Measurements from ENCODE around the gene AIF1L. TPM values are rescaled to one million over a fixed set of nuclear protein-coding genes. Genes with fewer than 3 reads are reported as not detected.
A peak's percentile ranks its signal among the peaks of the same experiment; 100 is the strongest.

Gene AIF1L
- total and polyA plus RNA-seq, 7 donors, result 2.4 to 11.6 (median 3.2) TPM

DNA sequence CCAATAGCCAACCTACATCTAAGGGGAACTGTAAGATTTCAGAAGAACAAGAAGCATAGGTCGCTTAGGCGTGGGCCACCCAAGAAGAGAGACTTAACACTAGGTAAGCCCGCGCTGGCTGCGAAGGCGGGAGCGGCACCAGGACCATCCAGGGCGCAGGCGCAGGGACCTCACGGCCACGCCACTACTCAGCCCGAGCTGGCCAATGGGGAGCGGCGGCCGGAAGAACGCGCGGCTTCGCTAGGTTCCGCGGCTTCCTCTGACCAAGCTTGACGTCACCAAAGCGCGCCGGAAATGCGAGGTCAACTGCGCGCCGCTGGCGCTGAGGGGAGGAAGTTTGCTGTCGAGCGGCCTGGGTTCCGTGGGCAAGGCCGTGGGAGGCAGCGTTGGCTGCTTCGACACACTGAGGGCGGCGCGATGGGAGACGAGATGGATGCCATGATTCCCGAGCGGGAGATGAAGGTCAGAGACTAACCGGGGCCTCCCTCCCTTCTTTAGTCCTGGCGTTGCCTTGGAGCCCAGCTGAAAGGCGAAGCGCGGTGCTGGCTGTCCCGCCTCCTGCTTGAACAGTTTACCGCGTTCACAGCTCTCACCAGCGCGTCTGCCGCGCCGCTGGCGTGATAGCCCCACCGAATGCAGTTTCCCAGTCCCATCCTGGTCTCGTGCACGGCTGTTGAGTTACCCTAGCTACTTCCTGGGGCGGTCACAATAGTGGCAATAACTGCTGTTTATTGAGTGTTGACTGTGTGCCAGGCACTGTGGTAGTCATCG, 29.1 kb downstream of the AIF1L start, which contains the start of gene NUP214:
Gene NUP214 (plus strand): TSS at position 299 of the 771 bp plus-strand sequence. CDS start 119 bp downstream, at position 418.
- Histone ChIP-seq H3K27me3 (no peaks in the 10 kb centered on the region), H3K4me1 (peaks cover 0 to 22% (median 19%) of the 10 kb centered on the region in 4 donors), H3K36me3 (peaks cover 3 to 33% (median 29%) of the 10 kb centered on the region in 4 donors), H3K4me3 (peak within 1 kb of the TSS; percentile 75 to 83 (median 78)), H3K27ac (peak within 1 kb of the TSS; percentile 82 to 91 (median 86)), H3K9me3 (no peaks in the 10 kb centered on the region)
- peak; percentile 65 to 76 for TF ChIP-seq POLR2A (IDR thresholded peaks at IDR 0.05)
- TF ChIP-seq, protein P1, sequence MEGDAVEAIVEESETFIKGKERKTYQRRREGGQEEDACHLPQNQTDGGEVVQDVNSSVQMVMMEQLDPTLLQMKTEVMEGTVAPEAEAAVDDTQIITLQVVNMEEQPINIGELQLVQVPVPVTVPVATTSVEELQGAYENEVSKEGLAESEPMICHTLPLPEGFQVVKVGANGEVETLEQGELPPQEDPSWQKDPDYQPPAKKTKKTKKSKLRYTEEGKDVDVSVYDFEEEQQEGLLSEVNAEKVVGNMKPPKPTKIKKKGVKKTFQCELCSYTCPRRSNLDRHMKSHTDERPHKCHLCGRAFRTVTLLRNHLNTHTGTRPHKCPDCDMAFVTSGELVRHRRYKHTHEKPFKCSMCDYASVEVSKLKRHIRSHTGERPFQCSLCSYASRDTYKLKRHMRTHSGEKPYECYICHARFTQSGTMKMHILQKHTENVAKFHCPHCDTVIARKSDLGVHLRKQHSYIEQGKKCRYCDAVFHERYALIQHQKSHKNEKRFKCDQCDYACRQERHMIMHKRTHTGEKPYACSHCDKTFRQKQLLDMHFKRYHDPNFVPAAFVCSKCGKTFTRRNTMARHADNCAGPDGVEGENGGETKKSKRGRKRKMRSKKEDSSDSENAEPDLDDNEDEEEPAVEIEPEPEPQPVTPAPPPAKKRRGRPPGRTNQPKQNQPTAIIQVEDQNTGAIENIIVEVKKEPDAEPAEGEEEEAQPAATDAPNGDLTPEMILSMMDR (IDR thresholded peaks at IDR 0.05), result no peak
- peak; percentile 92 to 98 (median 98) for TF ChIP-seq POLR2AphosphoS5 (IDR thresholded peaks at IDR 0.05)
- TF ChIP-seq EP300 (IDR thresholded peaks at IDR 0.05), result peak in 1 of 4 donors; percentile 73
- DNase-seq, result peak; percentile 99
- intact Hi-C loops (cut with DNase I), result no loop called here
- 0% methylated on average over 61 of the region's 61 CpGs for WGBS, 2 donors

DNA sequence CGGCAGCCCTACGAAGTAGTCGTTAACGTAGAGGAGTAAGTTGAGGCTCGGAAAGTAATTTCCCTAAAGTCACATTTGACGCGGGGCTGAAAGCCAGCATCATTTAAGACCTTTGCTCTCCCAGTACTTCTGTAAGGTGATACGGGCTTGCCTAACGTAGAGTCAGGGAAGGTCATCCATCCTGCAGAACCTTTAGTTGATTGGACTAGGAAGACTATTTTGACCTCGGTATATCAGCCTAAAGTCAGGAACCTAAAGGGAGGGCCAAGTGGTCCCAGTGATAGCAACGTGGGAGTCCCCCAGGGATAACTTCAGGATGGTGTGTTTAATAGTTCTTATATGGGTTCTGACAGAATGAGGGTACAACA, 29.7 kb downstream of the AIF1L start:
- Histone ChIP-seq H3K27ac (peak overlapping the region; percentile 82 to 91 (median 86)), H3K36me3 (peaks cover 3 to 39% (median 33%) of the 10 kb centered on the region in 4 donors), H3K27me3 (no peaks in the 10 kb centered on the region), H3K4me3 (peak overlapping the region; percentile 75 to 83 (median 78)), H3K4me1 (peaks cover 0 to 22% (median 19%) of the 10 kb centered on the region in 4 donors), H3K9me3 (no peaks in the 10 kb centered on the region)
- 0 to 1% methylated on average over 11 of the region's 11 CpGs for WGBS, 2 donors
- TF ChIP-seq, protein P1 (IDR thresholded peaks at IDR 0.05), result no peak
- TF ChIP-seq EP300 (IDR thresholded peaks at IDR 0.05) (no peak), POLR2AphosphoS5 (IDR thresholded peaks at IDR 0.05) (no peak), POLR2A (IDR thresholded peaks at IDR 0.05) (no peak)
- intact Hi-C loops (cut with DNase I), result no loop called here
- no peak for DNase-seq

DNA sequence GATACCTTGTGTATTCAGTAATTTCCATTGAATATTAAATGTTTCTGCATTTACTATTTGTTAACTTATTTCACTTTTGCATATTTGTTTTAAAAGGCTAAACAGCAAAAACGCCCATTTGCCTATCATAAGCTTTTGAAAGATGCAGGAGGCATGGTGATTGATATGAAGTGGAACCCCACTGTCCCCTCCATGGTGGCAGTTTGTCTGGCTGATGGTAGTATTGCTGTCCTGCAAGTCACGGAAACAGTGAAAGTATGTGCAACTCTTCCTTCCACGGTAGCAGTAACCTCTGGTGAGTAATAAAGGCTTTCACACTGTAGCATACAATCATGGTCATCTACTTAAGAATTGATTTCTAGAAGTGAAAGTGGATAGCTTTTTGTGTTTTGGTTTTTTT, 32.9 kb downstream of the AIF1L start:
- no peak for DNase-seq
- TF ChIP-seq, protein P1 (IDR thresholded peaks at IDR 0.05), result no peak
- TF ChIP-seq POLR2A (IDR thresholded peaks at IDR 0.05), result no peak
- no peak for TF ChIP-seq EP300 (IDR thresholded peaks at IDR 0.05)
- no peak for TF ChIP-seq POLR2AphosphoS5 (IDR thresholded peaks at IDR 0.05)
- WGBS, 2 donors, result 80 to 88% methylated on average over 3 of the region's 3 CpGs
- peaks cover 0 to 22% (median 19%) of the 10 kb centered on the region in 4 donors for H3K4me1 ChIP-seq
- intact Hi-C loops (cut with DNase I), result no loop called here
- no peak overlapping the region for H3K27ac ChIP-seq
- no peak overlapping the region for H3K4me3 ChIP-seq
- H3K36me3 ChIP-seq, result peaks cover 17 to 70% (median 54%) of the 10 kb centered on the region in 4 donors
- no peaks in the 10 kb centered on the region for H3K27me3 ChIP-seq
- H3K9me3 ChIP-seq, result no peaks in the 10 kb centered on the region

DNA sequence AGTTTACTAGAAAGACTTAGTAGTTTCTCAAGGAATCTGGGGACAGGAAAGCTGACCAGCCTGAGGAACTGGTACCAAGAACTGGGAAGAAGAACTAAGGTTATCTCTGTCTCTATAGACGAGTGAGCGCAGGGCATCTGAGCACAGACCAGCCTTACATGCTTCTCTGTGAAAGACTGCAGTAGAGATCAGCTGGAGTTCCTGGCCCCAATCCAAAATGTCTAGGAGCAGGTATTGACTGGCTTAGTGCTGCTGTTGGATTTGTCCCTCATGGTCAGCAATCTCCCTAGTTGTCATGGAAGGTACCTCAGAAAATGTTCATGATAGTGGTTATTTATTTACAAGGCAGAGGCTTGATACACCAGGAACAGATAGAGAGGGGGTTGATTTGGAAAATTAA, 42.3 kb downstream of the AIF1L start:
- TF ChIP-seq EP300 (IDR thresholded peaks at IDR 0.05), result no peak
- TF ChIP-seq POLR2A (IDR thresholded peaks at IDR 0.05), result no peak
- TF ChIP-seq, protein P1 (IDR thresholded peaks at IDR 0.05), result no peak
- TF ChIP-seq POLR2AphosphoS5 (IDR thresholded peaks at IDR 0.05), result no peak
- no peaks in the 10 kb centered on the region for H3K9me3 ChIP-seq
- 97 to 98% methylated on average over 2 of the region's 2 CpGs for WGBS, 2 donors
- no peak overlapping the region for H3K4me3 ChIP-seq
- H3K27me3 ChIP-seq, result no peaks in the 10 kb centered on the region
- no peak overlapping the region for H3K27ac ChIP-seq
- no peaks in the 10 kb centered on the region for H3K4me1 ChIP-seq
- DNase-seq, result no peak
- H3K36me3 ChIP-seq, result peaks cover 42 to 99% (median 78%) of the 10 kb centered on the region in 4 donors
- intact Hi-C loops (cut with DNase I), result no loop called here
